Endothelial cell of umbilical vein (primary cell): ENCODE measurements around the gene IRF6. TPM values are rescaled to one million over a fixed set of nuclear protein-coding genes. Genes with fewer than 3 reads are reported as not detected.

Experiments
- BruUV-seq: library from RNA; stranded (reverse); fragments of 400-500 nt; replicated peaks from 2 replicates; lab custom pipeline; 2021; lab: Mats Ljungman, UMichigan
- CTCF ChIA-PET: fragments of 300-600, 350-600 bp; sonication (Branson Sonifier 250); formaldehyde crosslinking; loops from one replicate; lab custom pipeline; 2021; ENCODE audit warnings: antibody characterized with exemption, inconsistent platforms; lab: Charles Lee
- POLR2A ChIA-PET: fragments of 300-600, 350-600 bp; sonication (Branson Sonifier 250); formaldehyde crosslinking; loops from one replicate; lab custom pipeline; 2021; ENCODE audit warnings: antibody characterized with exemption, inconsistent platforms; lab: Charles Lee
- DNase-seq: peaks from one replicate; pipeline ENCODE4 v3.0.0-alpha.2; 2011; ENCODE audit warnings: low read depth, low spot score
- FAIRE-seq: peaks from 2 replicates; lab custom pipeline; 2011; peaks lifted over from hg19 to GRCh38; lab: Jason Lieb, UNC
- H2AFZ ChIP-seq: 2 replicates; pipeline ENCODE4 v1.6.0; 2012; ENCODE audit warnings: low read depth, low read length, control low read depth, inconsistent platforms
- H3K27ac ChIP-seq: 2 replicates; pipeline ENCODE4 v1.5.1; 2011; ENCODE audit warnings: low read depth, mild to moderate bottlenecking, control low read depth, low read length, moderate library complexity; ENCODE audit not compliant: insufficient read depth
- H3K27me3 ChIP-seq, 2 experiments: 2 replicates each; pipeline versions ENCODE4 v1.6.0 to v1.6.1; 2011; ENCODE audit warnings: low read length in 2 of 2, mixed read lengths in 1 of 2; ENCODE audit not compliant: control insufficient read depth in 2 of 2, insufficient read depth in 2 of 2
- H3K36me3 ChIP-seq, 2 experiments: 2 replicates in 1 of 2; 3 replicates in 1 of 2; pipeline ENCODE4 v1.5.1; 2011; ENCODE audit warnings: low read length in 2 of 2, mild to moderate bottlenecking in 1 of 2, moderate library complexity in 1 of 2; ENCODE audit not compliant: control insufficient read depth in 2 of 2, insufficient read depth in 2 of 2; ENCODE audit errors: extremely low read depth in 1 of 2
- H3K4me1 ChIP-seq: 3 replicates; pipeline ENCODE4 v1.5.1; 2011; ENCODE audit warnings: mild to moderate bottlenecking, low read length; ENCODE audit not compliant: control insufficient read depth, insufficient read depth; ENCODE audit errors: extremely low read depth
- H3K4me2 ChIP-seq: 2 replicates; pipeline ENCODE4 v1.6.1; 2011; ENCODE audit warnings: low read length, control low read depth, mixed read lengths; ENCODE audit not compliant: insufficient read depth
- H3K4me3 ChIP-seq, 3 experiments: fragments of 200-600 bp in 1 of 3; sonication (generic), shearing (Covaris generic) in 1 of 3; replicated peaks in 1 of 3; 2 replicates each; pipeline ENCODE4 v1.5.1; 2011 to 2016; ENCODE audit warnings: control low read depth in 3 of 3, low read length in 3 of 3, mild to moderate bottlenecking in 2 of 3, inconsistent platforms in 1 of 3, low read depth in 1 of 3, moderate library complexity in 1 of 3; ENCODE audit not compliant: insufficient read depth in 1 of 3
- H3K79me2 ChIP-seq: 2 replicates; pipeline ENCODE4 v1.6.0; 2012; ENCODE audit warnings: low read length, inconsistent platforms; ENCODE audit not compliant: control insufficient read depth, insufficient read depth
- H3K9ac ChIP-seq: replicated peaks from 2 replicates; pipeline ENCODE3; 2011; ENCODE audit warnings: low read length, control low read depth; ENCODE audit not compliant: insufficient read depth; ENCODE audit errors: extremely low read depth
- H3K9me1 ChIP-seq: replicated peaks from 3 replicates; pipeline ENCODE4 v1.6.0; 2011; ENCODE audit warnings: mild to moderate bottlenecking, low read length; ENCODE audit not compliant: control insufficient read depth, insufficient read depth; ENCODE audit errors: extremely low read depth
- H3K9me3 ChIP-seq: replicated peaks from 2 replicates; pipeline ENCODE4 v1.5.1; 2012; ENCODE audit warnings: low read length, inconsistent platforms; ENCODE audit not compliant: control insufficient read depth, insufficient read depth
- H4K20me1 ChIP-seq: replicated peaks from 2 replicates; pipeline ENCODE3; 2011; ENCODE audit warnings: mild to moderate bottlenecking, low read length; ENCODE audit not compliant: control insufficient read depth, insufficient read depth; ENCODE audit errors: extremely low read depth
- EZH2 ChIP-seq: IDR thresholded peaks from 2 replicates; pipeline ENCODE4 v1.6.1; 2012; ENCODE audit warnings: borderline replicate concordance, low read depth, mild to moderate bottlenecking, moderate library complexity, low read length, inconsistent platforms; ENCODE audit not compliant: severe bottlenecking
- GATA2 ChIP-seq: IDR thresholded peaks from 2 replicates; pipeline ENCODE4 v1.7.0; 2011; ENCODE audit warnings: low read depth, mild to moderate bottlenecking, moderate library complexity, mixed read lengths, low read length; ENCODE audit not compliant: insufficient read length, insufficient read depth
- JUN ChIP-seq: IDR thresholded peaks from 2 replicates; pipeline ENCODE4 v1.6.1; 2011; ENCODE audit warnings: borderline replicate concordance, low read depth; ENCODE audit not compliant: insufficient read length, insufficient read depth
- POLR2A ChIP-seq: IDR thresholded peaks from 2 replicates; pipeline ENCODE4 v1.6.1; 2012; ENCODE audit warnings: low read depth, mild to moderate bottlenecking, control low read depth, low read length
- POLR2AphosphoS5 ChIP-seq: IDR thresholded peaks from 2 replicates; pipeline ENCODE4 v1.6.1; 2012; ENCODE audit warnings: low read depth, mild to moderate bottlenecking, control low read depth, low read length, moderate library complexity; ENCODE audit not compliant: insufficient read depth
- dilution Hi-C: fragments of 300-500 bp; cut with MboI; formaldehyde crosslinking; loops from one replicate; pipeline ENCODE4 v1.15.0; 2019; ENCODE audit warnings: low sequenced_read_pairs; ENCODE audit not compliant: extremely low pct_ligation_motif_present
- intact Hi-C: fragments of 100-400 bp; cut with micrococcal nuclease; formaldehyde crosslinking; loops from one replicate; pipeline ENCODE4 v1.10.0; 2022
- polyA plus RNA-seq, 4 experiments: library from polyadenylated mRNA; depleted of rRNA in 3 of 4; stranded (reverse) in 3 of 4; unstranded in 1 of 4; fragments of >200 nt; gene quantifications; 2 replicates each; pipeline versions ENCODE4 v1.2.1 to v1.2.3, GENCODE V29; 2011 to 2012; ENCODE audit warnings: missing spikeins in 1 of 4
- total RNA-seq: library from RNA; stranded (reverse); gene quantifications from 2 replicates; pipeline ENCODE4 v1.2.3, GENCODE V29; 2021
- TF ChIP-seq, protein P1 (sequence below), 2 donors: IDR thresholded peaks; 1 replicate in 1 of 2; 2 replicates in 1 of 2; pipeline ENCODE4 v1.5.1; 2011; ENCODE audit warnings: low read length in 2 of 2, mild to moderate bottlenecking in 2 of 2, moderate library complexity in 2 of 2, control low read depth in 1 of 2, inconsistent platforms in 1 of 2, low read depth in 1 of 2; ENCODE audit not compliant: insufficient read depth in 1 of 2; ENCODE audit errors: extremely low read depth in 1 of 2
- TF ChIP-seq, protein P2 (sequence below): IDR thresholded peaks from 2 replicates; pipeline ENCODE4 v1.6.1; 2011; ENCODE audit not compliant: insufficient read depth, insufficient read length

Gene IRF6
- total and polyA plus RNA-seq, 2 donors (not counting 3 experiments of a cell fraction or from before 2014, with no cell fraction given): 42.0 to 55.8 TPM

DNA sequence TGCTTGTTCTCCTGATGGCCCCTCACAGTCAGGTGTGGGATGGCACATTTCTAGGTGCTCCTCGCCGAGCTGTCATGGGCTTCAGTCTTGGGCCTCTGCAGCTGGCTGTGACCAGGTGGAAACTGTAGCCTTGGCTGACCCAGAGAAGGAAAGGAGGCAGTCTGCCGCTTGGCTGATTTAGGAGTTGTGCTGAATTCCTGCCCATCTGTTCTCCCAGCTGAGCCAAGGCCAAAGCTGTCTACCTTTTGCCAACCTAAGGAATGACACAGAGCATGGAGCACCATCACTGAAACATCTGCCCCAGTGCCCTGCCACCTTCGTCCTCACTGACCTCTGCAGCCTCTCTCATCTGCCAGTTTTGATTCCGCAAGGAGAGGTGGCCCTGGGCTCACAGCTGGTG lies 49.7 kb upstream of the IRF6 start:
- TF ChIP-seq EZH2 (no peak), POLR2AphosphoS5 (no peak), GATA2 (no peak), POLR2A (no peak), JUN (no peak)
- TF ChIP-seq, protein P1, sequence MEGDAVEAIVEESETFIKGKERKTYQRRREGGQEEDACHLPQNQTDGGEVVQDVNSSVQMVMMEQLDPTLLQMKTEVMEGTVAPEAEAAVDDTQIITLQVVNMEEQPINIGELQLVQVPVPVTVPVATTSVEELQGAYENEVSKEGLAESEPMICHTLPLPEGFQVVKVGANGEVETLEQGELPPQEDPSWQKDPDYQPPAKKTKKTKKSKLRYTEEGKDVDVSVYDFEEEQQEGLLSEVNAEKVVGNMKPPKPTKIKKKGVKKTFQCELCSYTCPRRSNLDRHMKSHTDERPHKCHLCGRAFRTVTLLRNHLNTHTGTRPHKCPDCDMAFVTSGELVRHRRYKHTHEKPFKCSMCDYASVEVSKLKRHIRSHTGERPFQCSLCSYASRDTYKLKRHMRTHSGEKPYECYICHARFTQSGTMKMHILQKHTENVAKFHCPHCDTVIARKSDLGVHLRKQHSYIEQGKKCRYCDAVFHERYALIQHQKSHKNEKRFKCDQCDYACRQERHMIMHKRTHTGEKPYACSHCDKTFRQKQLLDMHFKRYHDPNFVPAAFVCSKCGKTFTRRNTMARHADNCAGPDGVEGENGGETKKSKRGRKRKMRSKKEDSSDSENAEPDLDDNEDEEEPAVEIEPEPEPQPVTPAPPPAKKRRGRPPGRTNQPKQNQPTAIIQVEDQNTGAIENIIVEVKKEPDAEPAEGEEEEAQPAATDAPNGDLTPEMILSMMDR (IDR thresholded peaks at IDR 0.05; ENCODE audit: extremely low read depth in 1 of 2, insufficient read depth in 1 of 2, low read depth in 1 of 2, low read length in 2 of 2): no peak
- TF ChIP-seq, protein P2, sequence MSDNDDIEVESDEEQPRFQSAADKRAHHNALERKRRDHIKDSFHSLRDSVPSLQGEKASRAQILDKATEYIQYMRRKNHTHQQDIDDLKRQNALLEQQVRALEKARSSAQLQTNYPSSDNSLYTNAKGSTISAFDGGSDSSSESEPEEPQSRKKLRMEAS: no peak
- Histone ChIP-seq H3K9me3 (no peaks in the 10 kb centered on the region), H3K27ac (no peak overlapping the region), H3K27me3 (no peaks in the 10 kb centered on the region), H4K20me1 (no peaks in the 10 kb centered on the region), H3K4me1 (no peaks in the 10 kb centered on the region), H3K36me3 (peaks cover 12 to 15% of the 10 kb centered on the region in 2 experiments), H3K79me2 (no peaks in the 10 kb centered on the region), H3K9me1 (no peaks in the 10 kb centered on the region), H3K4me3 (no peak overlapping the region), H3K4me2 (no peak overlapping the region), H2AFZ (no peak overlapping the region), H3K9ac (no peak overlapping the region)
- CTCF ChIA-PET: interaction anchor here (1.5 to 2.4 kb wide), 3 partner anchors 14 to 133 kb away, joined by 3 to 11 read pairs (median 11); no protein-coding TSS in a partner anchor
- dilution Hi-C loops (no loop called here), intact Hi-C loops (no loop called here)
- DNase-seq: no peak
- BruUV-seq: no TSS peak
- FAIRE-seq: no peak
- POLR2A ChIA-PET: interaction anchor here (0.5 kb wide), 1 partner anchor 99 kb away, joined by 3 read pairs; no protein-coding TSS in a partner anchor
